ENCODE measurements around the gene FAM25G.

- TF ChIP-seq CTCF (IDR thresholded peaks at IDR 0.05), result no peak
- no peak for TF ChIP-seq POLR2A (IDR thresholded peaks at IDR 0.05)
- TF ChIP-seq EP300 (IDR thresholded peaks at IDR 0.05), result no peak
Measured at GRCh38 chr10:47442351-47442750, 49.1 kb downstream of the FAM25G start.
